HG03469 (cell line): ENCODE results near the gene NBEA.
"Not testable (repeated sequence)": the region's sequence is repeated elsewhere in the genome, so short reads cannot be mapped to it uniquely, and the experiment has no call there.

ENCODE experiments used
- ATAC-seq: cut with Tn5 transposase; IDR thresholded peaks from one replicate; pipeline ENCODE4 v1.9.1; 2021; ENCODE audit warnings: mild to moderate bottlenecking, moderate library complexity, moderate number of reproducible peaks; ENCODE audit not compliant: unreplicated experiment

NBEA gene

GRCh38 chr13:35365883-35366282 is 423.8 kb downstream of the NBEA start:
- ATAC-seq, result no peak

- no peak for ATAC-seq
These were observed 425.5 kb downstream of the NBEA start for GRCh38 chr13:35367586-35367985.

GRCh38 chr13:35378939-35379338 is 436.9 kb downstream of the NBEA start:
- ATAC-seq, result no peak

- no peak for ATAC-seq
These were observed 437.6 kb downstream of the NBEA start for GRCh38 chr13:35379663-35380062.

- no peak for ATAC-seq
These were observed 445.7 kb downstream of the NBEA start for GRCh38 chr13:35387682-35388250.

- ATAC-seq, result no peak
These were observed 446.6 kb downstream of the NBEA start for GRCh38 chr13:35388441-35389355.

GRCh38 chr13:35389535-35389934 is 447.5 kb downstream of the NBEA start:
- no peak for ATAC-seq

- no peak for ATAC-seq
These were observed 450.7 kb downstream of the NBEA start for GRCh38 chr13:35392768-35393167.

- no peak for ATAC-seq
These were observed 451.8 kb downstream of the NBEA start for GRCh38 chr13:35393886-35394285.

- ATAC-seq, result not testable (repeated sequence)
These were observed 466.2 kb downstream of the NBEA start for GRCh38 chr13:35408285-35408684.

GRCh38 chr13:35411059-35411744 is 469.1 kb downstream of the NBEA start:
- no peak for ATAC-seq

GRCh38 chr13:35448465-35448864 is 506.4 kb downstream of the NBEA start:
- ATAC-seq, result no peak

- ATAC-seq, result no peak
These were observed 507.8 kb downstream of the NBEA start for GRCh38 chr13:35449821-35450220.

GRCh38 chr13:35455022-35455421 is 513.0 kb downstream of the NBEA start:
- ATAC-seq, result no peak

GRCh38 chr13:35457258-35457657 is 515.2 kb downstream of the NBEA start:
- no peak for ATAC-seq

- ATAC-seq, result no peak
These were observed 518.0 kb downstream of the NBEA start for GRCh38 chr13:35460061-35460460.

- no peak for ATAC-seq
These were observed 523.3 kb downstream of the NBEA start for GRCh38 chr13:35465371-35465770.

- ATAC-seq, result no peak
These were observed 526.1 kb downstream of the NBEA start for GRCh38 chr13:35468195-35468594.

GRCh38 chr13:35469806-35470525 is 527.9 kb downstream of the NBEA start:
- no peak for ATAC-seq

- ATAC-seq, result no peak
These were observed 528.9 kb downstream of the NBEA start for GRCh38 chr13:35470671-35471661.
